ENCODE results near the gene COL4A2.
A peak's percentile ranks its signal among the peaks of the same experiment; 100 is the strongest.

The COL4A2 gene

GRCh38 chr13:110305949-110306339 is 1.1 kb upstream of the COL4A2 start:
- peak overlapping the region; percentile 95 for H2AFZ ChIP-seq (ENCODE audit: low read length)
- no peak overlapping the region for H3K23ac ChIP-seq (ENCODE audit: low read depth, low read length, poor library complexity)
- no peak overlapping the region for H3K14ac ChIP-seq (ENCODE audit: low read length)
- peaks cover 15% of the 10 kb centered on the region for H3K79me1 ChIP-seq (ENCODE audit: low read depth, low read length)
- H2AK5ac ChIP-seq (ENCODE audit: low read depth, low read length) = no peak overlapping the region
- no CpG with 5 or more reads among the region's 6 CpGs for WGBS, 2 donors (ENCODE audit: extremely low coverage in 2 of 2, insufficient read length in 2 of 2, insufficient replicate concordance in 1 of 2)
- H3K27me3 ChIP-seq (ENCODE audit: control insufficient read depth in 3 of 3, insufficient read depth in 3 of 3, low read depth in 1 of 3, low read length in 3 of 3) = no peaks in the 10 kb centered on the region
- peaks cover 0 to 7% of the 10 kb centered on the region in 2 donors for H3K9me3 ChIP-seq (replicated peaks in 1 of 2; ENCODE audit: control insufficient read depth in 2 of 2, insufficient read depth in 1 of 2, low read depth in 1 of 2, low read length in 2 of 2)
- H2BK120ac ChIP-seq (ENCODE audit: low read depth, low read length) = no peak overlapping the region
- peak overlapping the region; percentile 94 for H3K4me2 ChIP-seq (ENCODE audit: insufficient read depth, low read length, poor library complexity, severe bottlenecking)
- H3K4me1 ChIP-seq (ENCODE audit: control insufficient read depth in 2 of 2, insufficient read depth in 1 of 2, low read depth in 1 of 2, low read length in 2 of 2) = peaks cover 15 to 16% of the 10 kb centered on the region in 2 donors
- H3K27ac ChIP-seq (replicated peaks; ENCODE audit: low read length) = no peak overlapping the region
- peak overlapping the region in 1 of 2 donors; percentile 89 for H3K4me3 ChIP-seq (ENCODE audit: low read length in 2 of 2)
- peaks cover 4 to 41% of the 10 kb centered on the region in 2 donors for H3K36me3 ChIP-seq (replicated peaks in 1 of 2; ENCODE audit: control insufficient read depth in 2 of 2, insufficient read depth in 2 of 2, low read length in 2 of 2)
- no peak overlapping the region for H3K4ac ChIP-seq (ENCODE audit: low read length)
- no peak overlapping the region for H3K18ac ChIP-seq (ENCODE audit: low read length)
- no peak for DNase-seq (ENCODE audit: low spot score)
- H2BK5ac ChIP-seq (ENCODE audit: low read length) = no peak overlapping the region
- no peak overlapping the region for H4K8ac ChIP-seq (ENCODE audit: low read depth, low read length)
- no peak overlapping the region for H2BK15ac ChIP-seq (ENCODE audit: low read length)
- no peak overlapping the region for H4K91ac ChIP-seq (ENCODE audit: low read depth, low read length, poor library complexity)
- H2BK12ac ChIP-seq (ENCODE audit: low read length) = no peak overlapping the region
- no peak overlapping the region for H3K9ac ChIP-seq (ENCODE audit: low read depth, low read length, poor library complexity)

- WGBS, 2 donors (ENCODE audit: extremely low coverage in 2 of 2, insufficient read length in 2 of 2, insufficient replicate concordance in 1 of 2) = no CpG with 5 or more reads among the region's 53 CpGs
- Histone ChIP-seq H3K4ac (ENCODE audit: low read length) (no peak overlapping the region), H3K9me3 (replicated peaks in 1 of 2; ENCODE audit: control insufficient read depth in 2 of 2, insufficient read depth in 1 of 2, low read depth in 1 of 2, low read length in 2 of 2) (peaks cover 0 to 7% of the 10 kb centered on the region in 2 donors), H2AK5ac (ENCODE audit: low read depth, low read length) (peak overlapping the region; percentile 62), H2BK12ac (ENCODE audit: low read length) (peak overlapping the region; percentile 41), H4K91ac (ENCODE audit: low read depth, low read length, poor library complexity) (peak overlapping the region; percentile 61), H3K4me3 (ENCODE audit: low read length in 2 of 2) (peak overlapping the region; percentile 86 to 89), H2BK15ac (ENCODE audit: low read length) (peak overlapping the region; percentile 42), H3K9ac (ENCODE audit: low read depth, low read length, poor library complexity) (peak overlapping the region; percentile 91), H2AFZ (ENCODE audit: low read length) (peak overlapping the region; percentile 95), H2BK120ac (ENCODE audit: low read depth, low read length) (no peak overlapping the region), H4K8ac (ENCODE audit: low read depth, low read length) (no peak overlapping the region), H3K4me2 (ENCODE audit: insufficient read depth, low read length, poor library complexity, severe bottlenecking) (peak overlapping the region; percentile 94), H2BK5ac (ENCODE audit: low read length) (peak overlapping the region; percentile 98), H3K23ac (ENCODE audit: low read depth, low read length, poor library complexity) (peak overlapping the region; percentile 96), H3K18ac (ENCODE audit: low read length) (peak overlapping the region; percentile 98), H3K27ac (replicated peaks; ENCODE audit: low read length) (no peak overlapping the region), H3K4me1 (ENCODE audit: control insufficient read depth in 2 of 2, insufficient read depth in 1 of 2, low read depth in 1 of 2, low read length in 2 of 2) (peaks cover 15% of the 10 kb centered on the region in 2 donors), H3K27me3 (ENCODE audit: control insufficient read depth in 3 of 3, insufficient read depth in 3 of 3, low read depth in 1 of 3, low read length in 3 of 3) (no peaks in the 10 kb centered on the region), H3K36me3 (replicated peaks in 1 of 2; ENCODE audit: control insufficient read depth in 2 of 2, insufficient read depth in 2 of 2, low read length in 2 of 2) (peaks cover 8 to 41% of the 10 kb centered on the region in 2 donors), H3K14ac (ENCODE audit: low read length) (peak overlapping the region; percentile 50), H3K79me1 (ENCODE audit: low read depth, low read length) (peaks cover 18% of the 10 kb centered on the region)
- DNase-seq (ENCODE audit: low spot score) = no peak
Observed at GRCh38 chr13:110306340-110306959, 634 bp upstream of the COL4A2 start.

DNA sequence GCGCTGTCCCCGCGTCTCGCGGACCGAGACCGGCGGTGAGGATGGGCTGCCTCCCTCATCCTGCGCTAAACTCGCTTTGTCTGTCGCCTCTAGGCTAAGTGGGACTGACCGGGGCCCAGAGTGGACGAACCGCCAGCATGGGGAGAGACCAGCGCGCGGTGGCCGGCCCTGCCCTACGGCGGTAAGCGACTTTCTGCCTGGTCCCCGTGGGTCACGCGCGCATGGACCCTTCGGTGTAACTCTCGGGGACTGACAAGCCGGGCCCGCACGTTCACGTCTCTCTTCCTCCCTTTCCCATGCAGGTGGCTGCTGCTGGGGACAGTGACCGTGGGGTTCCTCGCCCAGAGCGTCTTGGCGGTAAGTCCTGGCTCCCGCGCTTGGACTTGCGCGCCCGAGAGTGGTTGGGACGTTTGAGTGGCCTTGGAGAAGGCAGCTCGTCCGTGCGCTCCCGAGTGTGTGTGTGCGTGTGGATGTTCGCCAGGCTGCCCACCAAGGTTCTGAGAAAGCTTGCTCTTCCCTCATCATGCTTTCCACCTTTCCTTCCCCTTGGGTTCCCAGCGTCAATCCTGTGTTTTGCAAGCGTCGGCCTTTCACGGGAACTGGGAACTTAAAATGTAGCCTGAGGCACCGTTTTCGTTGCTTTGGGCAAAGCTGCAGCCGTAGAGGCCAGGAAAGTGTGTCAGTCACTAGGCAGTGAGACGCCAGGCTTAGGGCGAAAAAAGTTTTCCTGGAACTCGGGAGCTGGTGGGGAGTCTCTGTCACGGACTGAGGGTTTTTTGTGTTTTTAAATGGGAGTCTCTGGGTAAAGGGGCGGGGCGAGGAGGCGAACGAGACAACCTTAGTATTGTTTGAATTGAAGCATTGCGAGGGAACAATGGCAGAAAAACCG is 927 bp downstream of the COL4A2 start:
- Histone ChIP-seq H3K9me3 (replicated peaks in 1 of 2; ENCODE audit: control insufficient read depth in 2 of 2, insufficient read depth in 1 of 2, low read depth in 1 of 2, low read length in 2 of 2) (no peaks in the 10 kb centered on the region), H2AFZ (ENCODE audit: low read length) (peak overlapping the region; percentile 95), H3K36me3 (replicated peaks in 1 of 2; ENCODE audit: control insufficient read depth in 2 of 2, insufficient read depth in 2 of 2, low read length in 2 of 2) (peaks cover 8 to 48% of the 10 kb centered on the region in 2 donors), H3K4me3 (ENCODE audit: low read length in 2 of 2) (peak overlapping the region; percentile 86 to 89), H3K4me2 (ENCODE audit: insufficient read depth, low read length, poor library complexity, severe bottlenecking) (peak overlapping the region; percentile 94), H3K27me3 (ENCODE audit: control insufficient read depth in 3 of 3, insufficient read depth in 3 of 3, low read depth in 1 of 3, low read length in 3 of 3) (no peaks in the 10 kb centered on the region), H2BK15ac (ENCODE audit: low read length) (peak overlapping the region; percentile 79), H2AK5ac (ENCODE audit: low read depth, low read length) (peak overlapping the region; percentile 81), H4K91ac (ENCODE audit: low read depth, low read length, poor library complexity) (no peak overlapping the region), H3K9ac (ENCODE audit: low read depth, low read length, poor library complexity) (peak overlapping the region; percentile 98), H2BK120ac (ENCODE audit: low read depth, low read length) (peak overlapping the region; percentile 67), H2BK5ac (ENCODE audit: low read length) (peak overlapping the region; percentile 98), H3K14ac (ENCODE audit: low read length) (peak overlapping the region; percentile 82), H3K18ac (ENCODE audit: low read length) (peak overlapping the region; percentile 98), H3K27ac (replicated peaks; ENCODE audit: low read length) (peak overlapping the region; percentile 62), H3K23ac (ENCODE audit: low read depth, low read length, poor library complexity) (peak overlapping the region; percentile 96), H4K8ac (ENCODE audit: low read depth, low read length) (no peak overlapping the region), H3K79me1 (ENCODE audit: low read depth, low read length) (peaks cover 18% of the 10 kb centered on the region), H3K4ac (ENCODE audit: low read length) (peak overlapping the region; percentile 59), H2BK12ac (ENCODE audit: low read length) (peak overlapping the region; percentile 73), H3K4me1 (ENCODE audit: control insufficient read depth in 2 of 2, insufficient read depth in 1 of 2, low read depth in 1 of 2, low read length in 2 of 2) (peaks cover 15% of the 10 kb centered on the region in 2 donors)
- WGBS, 2 donors (ENCODE audit: extremely low coverage in 2 of 2, insufficient read length in 2 of 2, insufficient replicate concordance in 1 of 2) = no CpG with 5 or more reads among the region's 64 CpGs
- peak; percentile 52 for DNase-seq (ENCODE audit: low spot score)
